ENCODE results near the gene RTKN. TPM values are rescaled to one million over a fixed set of nuclear protein-coding genes. Genes with fewer than 3 reads are reported as not detected.
A peak's percentile ranks its signal among the peaks of the same experiment; 100 is the strongest.

The RTKN gene
- total and polyA plus RNA-seq, 2 of the 13 experiments (the other 11 are each of a cell fraction or from before 2014, with no cell fraction given), result 159 to 166 TPM

DNA sequence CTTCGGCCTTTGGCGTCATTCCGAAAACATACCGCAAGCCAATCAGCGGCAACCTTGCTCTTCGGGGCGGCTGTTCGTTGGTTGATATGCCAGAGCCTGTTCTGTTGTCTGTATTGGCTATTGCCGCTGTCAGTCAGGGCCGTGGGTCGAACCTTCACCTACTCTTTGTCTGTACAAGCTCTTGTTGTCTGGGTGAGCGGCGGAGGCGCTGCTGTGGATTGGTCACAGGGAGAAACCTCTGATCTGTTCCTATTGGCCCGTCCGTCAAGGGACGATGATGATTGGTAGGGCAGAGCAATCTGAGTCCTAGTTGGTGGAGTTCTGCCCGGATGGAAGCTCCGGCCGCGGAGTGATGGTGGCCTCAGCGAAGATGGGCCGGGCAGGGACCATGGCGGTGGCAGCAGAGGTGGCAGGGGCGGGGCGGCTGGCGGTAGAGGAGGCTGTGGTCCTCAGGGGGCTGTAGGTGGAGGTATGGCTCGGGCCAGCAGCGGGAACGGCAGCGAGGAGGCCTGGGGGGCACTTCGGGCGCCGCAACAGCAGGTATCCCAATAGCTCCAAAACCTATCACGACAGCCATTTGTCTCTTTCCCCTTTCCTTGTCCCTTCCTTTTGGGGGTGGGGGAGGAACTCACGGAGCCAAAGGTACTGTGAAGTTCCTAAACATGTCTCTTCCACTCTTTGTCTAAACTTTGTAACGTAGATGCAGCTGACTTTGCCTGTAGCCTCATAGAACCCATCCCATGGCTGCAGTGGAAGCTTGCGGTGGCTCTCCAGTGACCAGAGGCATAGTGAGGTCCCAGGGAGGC, 16.6 kb upstream of the RTKN start, which contains the start of gene WBP1 (continued):
- no peak for TF ChIP-seq ZFP82 (CRISPR knock-in tag; IDR thresholded peaks at IDR 0.05; ENCODE audit: borderline replicate concordance)
- TF ChIP-seq DR1 (CRISPR knock-in tag; IDR thresholded peaks at IDR 0.05), result peak; percentile 87
- peak; percentile 62 for TF ChIP-seq TBX2 (CRISPR knock-in tag; IDR thresholded peaks at IDR 0.05; ENCODE audit: borderline replicate concordance)
- TF ChIP-seq SETDB1 (CRISPR knock-in tag; IDR thresholded peaks at IDR 0.05; ENCODE audit: borderline replicate concordance), result no peak
- TF ChIP-seq, protein P1, sequence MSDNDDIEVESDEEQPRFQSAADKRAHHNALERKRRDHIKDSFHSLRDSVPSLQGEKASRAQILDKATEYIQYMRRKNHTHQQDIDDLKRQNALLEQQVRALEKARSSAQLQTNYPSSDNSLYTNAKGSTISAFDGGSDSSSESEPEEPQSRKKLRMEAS (IDR thresholded peaks at IDR 0.05), result peak; percentile 60
- no peak for TF ChIP-seq NONO (IDR thresholded peaks at IDR 0.05)
- peak; percentile 31; the same call in 1 of the 2 replicates for TF ChIP-seq NONO (CRISPR knock-in tag; conservative IDR thresholded peaks at IDR 0.05)
- TF ChIP-seq, protein P2, sequence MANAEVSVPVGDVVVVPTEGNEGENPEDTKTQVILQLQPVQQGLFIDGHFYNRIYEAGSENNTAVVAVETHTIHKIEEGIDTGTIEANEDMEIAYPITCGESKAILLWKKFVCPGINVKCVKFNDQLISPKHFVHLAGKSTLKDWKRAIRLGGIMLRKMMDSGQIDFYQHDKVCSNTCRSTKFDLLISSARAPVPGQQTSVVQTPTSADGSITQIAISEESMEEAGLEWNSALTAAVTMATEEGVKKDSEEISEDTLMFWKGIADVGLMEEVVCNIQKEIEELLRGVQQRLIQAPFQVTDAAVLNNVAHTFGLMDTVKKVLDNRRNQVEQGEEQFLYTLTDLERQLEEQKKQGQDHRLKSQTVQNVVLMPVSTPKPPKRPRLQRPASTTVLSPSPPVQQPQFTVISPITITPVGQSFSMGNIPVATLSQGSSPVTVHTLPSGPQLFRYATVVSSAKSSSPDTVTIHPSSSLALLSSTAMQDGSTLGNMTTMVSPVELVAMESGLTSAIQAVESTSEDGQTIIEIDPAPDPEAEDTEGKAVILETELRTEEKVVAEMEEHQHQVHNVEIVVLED (CRISPR knock-in tag; IDR thresholded peaks at IDR 0.05; ENCODE audit: borderline replicate concordance), result peak; percentile 36; the same call in 1 of the 2 replicates
- no peak for TF ChIP-seq SNAI1 (CRISPR knock-in tag; IDR thresholded peaks at IDR 0.05; ENCODE audit: borderline replicate concordance)
- TF ChIP-seq TEAD3 (CRISPR knock-in tag; optimal IDR thresholded peaks at IDR 0.05; ENCODE audit: borderline replicate concordance), result peak; percentile 84
- TF ChIP-seq CEBPG (CRISPR knock-in tag; IDR thresholded peaks at IDR 0.05), result no peak
- TF ChIP-seq ZNF230 (CRISPR knock-in tag; IDR thresholded peaks at IDR 0.05), result peak; percentile 50
- TF ChIP-seq ZNF367 (CRISPR knock-in tag; IDR thresholded peaks at IDR 0.05; ENCODE audit: borderline replicate concordance), result no peak
- no peak for TF ChIP-seq E2F2 (CRISPR knock-in tag; IDR thresholded peaks at IDR 0.05; ENCODE audit: borderline replicate concordance)
- no peak for TF ChIP-seq DMAP1 (CRISPR knock-in tag; IDR thresholded peaks at IDR 0.05)
- no peak for TF ChIP-seq KDM6A (CRISPR knock-in tag; IDR thresholded peaks at IDR 0.05; ENCODE audit: low read depth)
- TF ChIP-seq ZNF33B (CRISPR knock-in tag; IDR thresholded peaks at IDR 0.05), result no peak
- no peak for TF ChIP-seq ZBTB21 (CRISPR knock-in tag; IDR thresholded peaks at IDR 0.05)
- TF ChIP-seq MED1 (CRISPR knock-in tag; IDR thresholded peaks at IDR 0.05), result peak; percentile 4; the same call in 1 of the 2 replicates
- no peak for TF ChIP-seq SMYD3 (CRISPR knock-in tag; IDR thresholded peaks at IDR 0.05)
- no peak for TF ChIP-seq ZFP36L1 (CRISPR knock-in tag; IDR thresholded peaks at IDR 0.05)
- TF ChIP-seq, protein P3, sequence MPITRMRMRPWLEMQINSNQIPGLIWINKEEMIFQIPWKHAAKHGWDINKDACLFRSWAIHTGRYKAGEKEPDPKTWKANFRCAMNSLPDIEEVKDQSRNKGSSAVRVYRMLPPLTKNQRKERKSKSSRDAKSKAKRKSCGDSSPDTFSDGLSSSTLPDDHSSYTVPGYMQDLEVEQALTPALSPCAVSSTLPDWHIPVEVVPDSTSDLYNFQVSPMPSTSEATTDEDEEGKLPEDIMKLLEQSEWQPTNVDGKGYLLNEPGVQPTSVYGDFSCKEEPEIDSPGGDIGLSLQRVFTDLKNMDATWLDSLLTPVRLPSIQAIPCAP (CRISPR knock-in tag; IDR thresholded peaks at IDR 0.05; ENCODE audit: low read depth), result no peak
- peak; percentile 96 for TF ChIP-seq NFYB (CRISPR knock-in tag; IDR thresholded peaks at IDR 0.05)
- 0 out of 2 replicates have a peak, but pooled peaks have one; percentile 9 for TF ChIP-seq SPEN (CRISPR knock-in tag; IDR thresholded peaks at IDR 0.05; ENCODE audit: low read depth)
- no peak for TF ChIP-seq ZNF431 (CRISPR knock-in tag; IDR thresholded peaks at IDR 0.05; ENCODE audit: borderline replicate concordance, low read depth)
- TF ChIP-seq KAT2B (IDR thresholded peaks at IDR 0.05; ENCODE audit: borderline replicate concordance, low read depth, low read length), result no peak
